Upper lobe of left lung (tissue), 6 donors: ENCODE results near the gene MYLIP. TPM values are rescaled to one million over a fixed set of nuclear protein-coding genes. Genes with fewer than 3 reads are reported as not detected.
A peak's percentile ranks its signal among the peaks of the same experiment; 100 is the strongest.

Experiments used
- ATAC-seq, 2 donors: fragments of 200-7000 bp; cut with Tn5 transposase; one replicate each; pipeline ENCODE4 v1.9.1; 2022; ENCODE audit warnings: mild to moderate bottlenecking in 2 of 2, moderate library complexity in 2 of 2; ENCODE audit not compliant: low FRiP score in 2 of 2
- DNase-seq, 2 donors: peaks; one replicate each; pipeline ENCODE4 v3.0.0-alpha.2; 2019 to 2020
- H3K27ac ChIP-seq, 4 donors: fragments of 200-600 bp; sonication (generic); one replicate each; pipeline ENCODE4 v1.5.1; 2016 to 2019
- H3K27me3 ChIP-seq, 4 donors: fragments of 200-600 bp; sonication (generic); one replicate each; pipeline ENCODE4 v1.5.1; 2017 to 2019
- H3K36me3 ChIP-seq, 4 donors: fragments of 200-600 bp; sonication (generic); one replicate each; pipeline ENCODE4 v1.5.1; 2016 to 2019
- H3K4me1 ChIP-seq, 4 donors: fragments of 200-600 bp; sonication (generic); one replicate each; pipeline ENCODE4 v1.5.1; 2018 to 2019
- H3K4me3 ChIP-seq, 4 donors: fragments of 200-600 bp; sonication (generic); one replicate each; pipeline ENCODE4 v1.5.1; 2017 to 2019; ENCODE audit warnings: mild to moderate bottlenecking in 2 of 4, moderate library complexity in 1 of 4
- H3K9me3 ChIP-seq, 4 donors: fragments of 200-600 bp; sonication (generic); one replicate each; pipeline ENCODE4 v1.5.1; 2018 to 2019
- EP300 ChIP-seq, 4 donors: sonication (generic); formaldehyde crosslinking; IDR thresholded peaks; one replicate each; pipeline ENCODE4 v1.5.1; 2017; ENCODE audit warnings: antibody characterized with exemption in 4 of 4, control low read depth in 2 of 4
- POLR2A ChIP-seq, 4 donors: fragments of 450-650 bp; IDR thresholded peaks; one replicate each; pipeline ENCODE4 v1.5.1; 2016 to 2017; ENCODE audit warnings: antibody characterized with exemption in 4 of 4, mild to moderate bottlenecking in 2 of 4
- POLR2AphosphoS5 ChIP-seq, 2 donors: sonication (generic); formaldehyde crosslinking; IDR thresholded peaks; one replicate each; pipeline ENCODE4 v1.5.1; 2017; ENCODE audit warnings: antibody characterized with exemption in 2 of 2
- WGBS, 2 donors: methylation state at CpG; one replicate each; pipeline ENCODE4 v1.1.5; 2017 to 2018; 5-methylcytosine and 5-hydroxymethylcytosine counted together
- total RNA-seq, 6 donors: library from RNA; depleted of rRNA in 4 of 6; stranded (reverse); fragments of >200 nt in 4 of 6; gene quantifications; one replicate each; pipeline versions ENCODE4 v1.1.0 to v1.2.1, GENCODE V29; 2016 to 2021
- TF ChIP-seq, protein P1 (sequence below), 6 experiments: fragments of 450-650 bp in 4 of 6; fragments of 200-600 bp in 2 of 6; sonication (generic) in 2 of 6; IDR thresholded peaks; one replicate each; pipeline ENCODE4 v1.5.1; 2016 to 2019; ENCODE audit warnings: antibody characterized with exemption in 6 of 6
- donor health status: DM: no; HTN: no; CAD: no; lungs with moderate emphysema.
- donor health status: DM: no; HTN: yes; CAD: no; lungs with severe emphysema.

Gene MYLIP
- total RNA-seq, 6 donors from 2014 or later = 29.9 to 95.3 (median 43.9) TPM

DNA sequence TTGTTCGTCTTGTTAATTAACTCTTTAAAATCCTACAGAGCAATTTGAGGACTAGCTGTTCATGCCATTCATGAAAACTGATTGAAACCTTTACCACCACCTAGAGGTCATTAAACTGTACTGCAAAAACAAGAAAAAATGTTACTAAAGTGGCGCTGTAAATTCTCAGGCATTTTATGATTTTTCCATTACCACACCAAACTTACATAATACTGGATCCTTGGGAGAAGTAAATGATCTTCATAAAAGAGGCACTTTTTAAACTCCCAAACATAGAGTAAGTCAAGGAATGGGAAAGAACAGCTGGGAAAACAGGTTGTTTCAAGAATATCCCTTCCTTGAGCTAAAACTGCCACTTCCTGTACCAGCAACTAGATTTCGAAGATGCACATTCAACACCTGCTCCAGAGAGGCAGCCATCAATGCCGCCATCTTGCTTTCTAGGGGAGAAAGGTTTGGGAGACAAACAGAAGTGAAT is 54.3 kb downstream of the MYLIP start:
- Histone ChIP-seq H3K4me1 (peaks cover 0 to 17% (median 10%) of the 10 kb centered on the region in 4 donors), H3K27ac (no peak overlapping the region), H3K27me3 (no peaks in the 10 kb centered on the region), H3K9me3 (no peaks in the 10 kb centered on the region), H3K36me3 (no peaks in the 10 kb centered on the region), H3K4me3 (no peak overlapping the region)
- TF ChIP-seq, protein P1, sequence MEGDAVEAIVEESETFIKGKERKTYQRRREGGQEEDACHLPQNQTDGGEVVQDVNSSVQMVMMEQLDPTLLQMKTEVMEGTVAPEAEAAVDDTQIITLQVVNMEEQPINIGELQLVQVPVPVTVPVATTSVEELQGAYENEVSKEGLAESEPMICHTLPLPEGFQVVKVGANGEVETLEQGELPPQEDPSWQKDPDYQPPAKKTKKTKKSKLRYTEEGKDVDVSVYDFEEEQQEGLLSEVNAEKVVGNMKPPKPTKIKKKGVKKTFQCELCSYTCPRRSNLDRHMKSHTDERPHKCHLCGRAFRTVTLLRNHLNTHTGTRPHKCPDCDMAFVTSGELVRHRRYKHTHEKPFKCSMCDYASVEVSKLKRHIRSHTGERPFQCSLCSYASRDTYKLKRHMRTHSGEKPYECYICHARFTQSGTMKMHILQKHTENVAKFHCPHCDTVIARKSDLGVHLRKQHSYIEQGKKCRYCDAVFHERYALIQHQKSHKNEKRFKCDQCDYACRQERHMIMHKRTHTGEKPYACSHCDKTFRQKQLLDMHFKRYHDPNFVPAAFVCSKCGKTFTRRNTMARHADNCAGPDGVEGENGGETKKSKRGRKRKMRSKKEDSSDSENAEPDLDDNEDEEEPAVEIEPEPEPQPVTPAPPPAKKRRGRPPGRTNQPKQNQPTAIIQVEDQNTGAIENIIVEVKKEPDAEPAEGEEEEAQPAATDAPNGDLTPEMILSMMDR (IDR thresholded peaks at IDR 0.05) = peak; percentile 65 to 83 (median 75)
- no peak for TF ChIP-seq POLR2AphosphoS5 (IDR thresholded peaks at IDR 0.05)
- no peak for TF ChIP-seq POLR2A (IDR thresholded peaks at IDR 0.05)
- no peak for TF ChIP-seq EP300 (IDR thresholded peaks at IDR 0.05)
- DNase-seq (no peak), ATAC-seq (peak; percentile 66 to 76)
- 24 to 28% methylated on average over 4 of the region's 4 CpGs for WGBS, 2 donors

DNA sequence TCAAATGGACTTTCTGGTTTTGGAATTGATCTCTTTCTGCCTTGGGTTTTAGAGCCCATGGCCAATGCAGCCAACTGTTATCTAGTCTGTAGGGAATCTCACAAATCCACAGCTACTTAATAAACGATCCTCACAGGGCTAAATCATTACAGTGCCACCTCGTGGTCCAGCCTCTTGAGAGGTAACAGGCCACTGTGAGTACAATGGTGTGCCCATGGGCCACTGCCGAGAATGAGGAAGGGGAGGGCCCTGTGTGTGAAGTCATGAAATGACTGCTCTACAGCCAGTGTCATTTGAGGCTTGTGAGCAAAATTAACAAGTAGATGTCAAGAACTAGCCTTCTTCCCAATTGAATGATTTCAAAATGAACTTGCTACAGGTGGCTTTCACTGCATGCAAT is 55.2 kb downstream of the MYLIP start:
- H3K9me3 ChIP-seq = no peaks in the 10 kb centered on the region
- H3K27me3 ChIP-seq = no peaks in the 10 kb centered on the region
- peak; percentile 47 to 65 for ATAC-seq
- H3K27ac ChIP-seq = no peak overlapping the region
- TF ChIP-seq, protein P1 (IDR thresholded peaks at IDR 0.05) = peak in 4 of 6 experiments; percentile 14 to 32 (median 20)
- TF ChIP-seq POLR2A (IDR thresholded peaks at IDR 0.05) = no peak
- WGBS, 2 donors = 18% methylated on average over 3 of the region's 3 CpGs
- DNase-seq = peak in 1 of 2 donors; percentile 66
- H3K4me3 ChIP-seq = no peak overlapping the region
- peaks cover 0 to 17% (median 10%) of the 10 kb centered on the region in 4 donors for H3K4me1 ChIP-seq
- no peaks in the 10 kb centered on the region for H3K36me3 ChIP-seq

DNA sequence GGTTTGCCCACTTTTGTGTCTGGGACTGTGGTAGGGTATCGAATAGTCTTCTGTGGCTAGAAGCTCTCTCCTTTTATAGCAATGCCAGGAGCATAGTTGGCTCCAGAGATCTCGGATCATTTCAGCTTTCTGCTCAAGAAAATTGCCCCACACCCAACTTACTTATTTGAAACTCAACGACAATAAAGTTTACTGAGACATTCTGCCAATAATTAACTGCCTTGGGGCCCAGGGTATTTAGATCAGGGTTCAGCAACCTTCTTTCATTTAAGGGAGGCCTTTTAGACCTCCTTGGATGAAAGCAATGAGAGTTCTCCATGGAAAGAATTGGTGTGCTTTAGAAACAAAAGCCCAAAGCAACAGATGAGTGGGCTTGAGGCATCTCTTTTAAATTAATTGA is 55.7 kb downstream of the MYLIP start:
- Histone ChIP-seq H3K4me1 (peaks cover 0 to 17% (median 10%) of the 10 kb centered on the region in 4 donors), H3K36me3 (no peaks in the 10 kb centered on the region), H3K27me3 (no peaks in the 10 kb centered on the region), H3K9me3 (no peaks in the 10 kb centered on the region), H3K27ac (no peak overlapping the region), H3K4me3 (no peak overlapping the region)
- DNase-seq (no peak), ATAC-seq (no peak)
- TF ChIP-seq POLR2AphosphoS5 (IDR thresholded peaks at IDR 0.05) (no peak), POLR2A (IDR thresholded peaks at IDR 0.05) (no peak), EP300 (IDR thresholded peaks at IDR 0.05) (no peak)
- TF ChIP-seq, protein P1 (IDR thresholded peaks at IDR 0.05) = no peak
- WGBS, 2 donors = 86 to 87% methylated on average over 3 of the region's 3 CpGs

DNA sequence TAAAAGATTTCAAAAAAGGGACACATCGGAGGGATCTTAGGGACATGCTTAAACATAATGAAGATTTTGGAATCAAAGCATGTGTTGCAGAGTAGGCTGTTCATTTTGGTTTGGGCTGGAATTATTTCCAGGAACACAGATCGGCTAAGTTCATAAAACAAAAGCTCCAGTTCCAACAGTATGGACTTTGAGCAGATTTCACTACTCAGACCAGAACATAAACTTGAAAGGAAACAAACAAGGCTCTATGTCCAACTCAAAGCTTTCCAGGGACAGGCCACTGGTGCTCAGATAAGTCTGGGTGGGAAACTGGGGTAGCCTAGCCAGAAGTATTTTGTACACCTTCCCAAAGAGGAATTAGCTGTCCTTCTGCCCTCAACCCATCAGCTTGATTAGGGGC is 58.3 kb downstream of the MYLIP start:
- ATAC-seq = no peak
- no peak overlapping the region for H3K27ac ChIP-seq
- WGBS, 2 donors = 92% methylated on average over 2 of the region's 2 CpGs

More for the DNA sequence above, 58.3 kb downstream of the MYLIP start:
- no peaks in the 10 kb centered on the region for H3K27me3 ChIP-seq
- no peak overlapping the region for H3K4me3 ChIP-seq
- TF ChIP-seq POLR2AphosphoS5 (IDR thresholded peaks at IDR 0.05) = no peak
- TF ChIP-seq, protein P1 (IDR thresholded peaks at IDR 0.05) = no peak
- TF ChIP-seq EP300 (IDR thresholded peaks at IDR 0.05) = no peak
- TF ChIP-seq POLR2A (IDR thresholded peaks at IDR 0.05) = no peak
- H3K36me3 ChIP-seq = no peaks in the 10 kb centered on the region
- DNase-seq = no peak
- peaks cover 0 to 9% (median 6%) of the 10 kb centered on the region in 4 donors for H3K4me1 ChIP-seq
- no peaks in the 10 kb centered on the region for H3K9me3 ChIP-seq
